Ovary (tissue), 9 donors: ENCODE data around the gene KRT77. TPM values are rescaled to one million over a fixed set of nuclear protein-coding genes. Genes with fewer than 3 reads are reported as not detected.

ENCODE experiments used
- DNase-seq, 5 donors: peaks; one replicate each; pipeline ENCODE4 v3.0.0-alpha.2; 2019 to 2020
- H3K27ac ChIP-seq, 2 donors: fragments of 200-600 bp; one replicate each; pipeline versions ENCODE4 v1.5.1 to v1.8.0; 2019 to 2022
- H3K27me3 ChIP-seq: fragments of 200-600 bp; one replicate; pipeline ENCODE4 v1.8.0; 2022
- H3K36me3 ChIP-seq: fragments of 200-600 bp; sonication (generic); one replicate; pipeline ENCODE4 v1.5.1; 2019
- H3K4me1 ChIP-seq: one replicate; pipeline ENCODE4 v1.8.1; 2013; ENCODE audit warnings: mild to moderate bottlenecking, moderate library complexity; ENCODE audit not compliant: insufficient read depth
- H3K4me3 ChIP-seq: fragments of 200-600 bp; sonication (generic); one replicate; pipeline ENCODE4 v1.5.1; 2017
- H3K9me3 ChIP-seq, 2 donors: fragments of 200-600 bp in 1 of 2; sonication (generic) in 1 of 2; one replicate each; pipeline versions ENCODE4 v1.5.1 to v1.8.1; 2013 to 2019; ENCODE audit warnings: mild to moderate bottlenecking in 1 of 2, moderate library complexity in 1 of 2
- EP300 ChIP-seq: sonication (generic); formaldehyde crosslinking; IDR thresholded peaks from one replicate; pipeline ENCODE4 v1.6.1; 2017; ENCODE audit warnings: antibody characterized with exemption
- POLR2A ChIP-seq: fragments of 450-650 bp; IDR thresholded peaks from one replicate; pipeline ENCODE4 v1.6.1; 2017; ENCODE audit warnings: antibody characterized with exemption, mild to moderate bottlenecking, moderate library complexity
- WGBS, 3 donors: extraction: QIAGEN DNeasy Blood & Tissue Kit in 1 of 3; methylation state at CpG; one replicate each; pipeline versions ENCODE4 v1.1.5 to v1.1.7; 2013 to 2017; 5-methylcytosine and 5-hydroxymethylcytosine counted together
- intact Hi-C, 4 donors: fragments of 100-400 bp; cut with DNase I; formaldehyde crosslinking; loops; one replicate each; pipeline versions ENCODE4 v1.11.0 to v1.15.1; 2022 to 2023
- polyA plus RNA-seq, 2 donors: library from polyadenylated mRNA; stranded (reverse); fragments of 200-250 nt in 1 of 2; fragments of 350-450 nt in 1 of 2; fragmentation: Illumina TruSeq in 1 of 2; extraction: RNeasy Lipid Tissue Mini Kit (QIAGEN cat#74804) in 1 of 2; gene quantifications; one replicate each; pipeline ENCODE4 v1.2.3, GENCODE V29; 2013 to 2014
- total RNA-seq, 7 donors: library from RNA; depleted of rRNA in 2 of 7; stranded (reverse); fragments of >200 nt in 2 of 7; fragmentation: NEBNext Ultra II Directional in 3 of 7; extraction: Animal tissue kit (Norgen Biotek cat#: 25700) in 3 of 7; gene quantifications; one replicate each; pipeline versions ENCODE4 v1.1.0 to v1.2.4, GENCODE V29; 2016 to 2023
- TF ChIP-seq, protein P1 (sequence below), 3 donors: fragments of 450-650 bp in 2 of 3; fragments of 200-600 bp in 1 of 3; IDR thresholded peaks; one replicate each; pipeline versions ENCODE4 v1.5.1 to v1.8.0; 2016 to 2022; ENCODE audit warnings: antibody characterized with exemption in 3 of 3, mild to moderate bottlenecking in 1 of 3
- donor health status: DM: no; HTN: no; CAD: no; lungs with moderate emphysema.
- donor health status: DM: no; HTN: no; CAD: no.
- donor health status: Bipolar disorder and iron deficiency.
- donor health status: DM: yes; HTN: yes; CAD: no.
- donor health status: DM: no; HTN: no; CAD: no.
- donor health status: DM: yes; HTN: yes; CAD: no.

The KRT77 gene
- total and polyA plus RNA-seq, 9 donors, result not detected

DNA sequence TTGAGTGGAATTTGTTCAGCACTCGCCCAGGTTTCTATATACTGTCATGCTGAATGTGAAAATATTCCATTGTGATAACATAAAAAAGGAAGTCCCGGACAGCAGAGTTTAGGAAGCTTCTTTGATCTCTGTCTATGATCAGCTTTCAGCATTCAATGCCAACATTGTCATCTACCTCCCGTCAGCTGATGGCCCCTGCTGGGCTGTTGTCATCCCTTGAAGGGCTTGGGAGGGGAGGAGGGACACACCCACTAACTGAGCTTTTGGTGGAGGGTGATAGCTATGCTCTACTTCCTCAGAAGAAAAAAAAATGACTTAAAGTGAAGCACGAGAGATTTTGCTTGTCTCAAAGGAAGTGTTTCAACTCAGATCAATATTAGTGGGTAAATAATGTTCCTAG, 4.7 kb upstream of the KRT77 start:
- Histone ChIP-seq H3K4me1 (no peaks in the 10 kb centered on the region), H3K9me3 (no peaks in the 10 kb centered on the region), H3K36me3 (no peaks in the 10 kb centered on the region), H3K27me3 (no peaks in the 10 kb centered on the region), H3K4me3 (no peak overlapping the region), H3K27ac (no peak overlapping the region)
- no peak for DNase-seq
- TF ChIP-seq POLR2A (no peak), EP300 (no peak)
- TF ChIP-seq, protein P1, sequence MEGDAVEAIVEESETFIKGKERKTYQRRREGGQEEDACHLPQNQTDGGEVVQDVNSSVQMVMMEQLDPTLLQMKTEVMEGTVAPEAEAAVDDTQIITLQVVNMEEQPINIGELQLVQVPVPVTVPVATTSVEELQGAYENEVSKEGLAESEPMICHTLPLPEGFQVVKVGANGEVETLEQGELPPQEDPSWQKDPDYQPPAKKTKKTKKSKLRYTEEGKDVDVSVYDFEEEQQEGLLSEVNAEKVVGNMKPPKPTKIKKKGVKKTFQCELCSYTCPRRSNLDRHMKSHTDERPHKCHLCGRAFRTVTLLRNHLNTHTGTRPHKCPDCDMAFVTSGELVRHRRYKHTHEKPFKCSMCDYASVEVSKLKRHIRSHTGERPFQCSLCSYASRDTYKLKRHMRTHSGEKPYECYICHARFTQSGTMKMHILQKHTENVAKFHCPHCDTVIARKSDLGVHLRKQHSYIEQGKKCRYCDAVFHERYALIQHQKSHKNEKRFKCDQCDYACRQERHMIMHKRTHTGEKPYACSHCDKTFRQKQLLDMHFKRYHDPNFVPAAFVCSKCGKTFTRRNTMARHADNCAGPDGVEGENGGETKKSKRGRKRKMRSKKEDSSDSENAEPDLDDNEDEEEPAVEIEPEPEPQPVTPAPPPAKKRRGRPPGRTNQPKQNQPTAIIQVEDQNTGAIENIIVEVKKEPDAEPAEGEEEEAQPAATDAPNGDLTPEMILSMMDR (IDR thresholded peaks at IDR 0.05), result no peak
- WGBS, 3 donors, result 31 to 60% (median 38%) methylated on average over 4 of the region's 4 CpGs
- intact Hi-C loops, result no loop called here

DNA sequence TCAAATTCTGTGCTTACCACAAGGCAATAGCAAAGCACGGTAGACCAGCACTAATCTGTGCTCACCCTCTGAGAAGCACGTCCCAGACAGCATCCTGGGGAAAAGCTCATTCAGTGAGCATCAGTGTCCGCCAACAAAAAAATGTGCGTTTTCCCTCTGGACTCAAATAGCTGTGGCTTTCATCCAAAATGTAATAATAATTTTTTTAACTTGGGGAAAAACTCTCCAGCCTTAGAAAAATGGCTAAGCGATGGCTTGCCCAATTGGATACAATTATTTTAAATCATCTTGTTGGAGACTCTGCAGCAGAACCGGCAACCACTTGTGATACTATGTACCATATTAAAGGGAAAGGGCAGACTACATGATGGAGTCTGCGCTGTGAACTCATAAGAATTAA, 1.1 kb upstream of the KRT77 start:
- DNase-seq, result no peak
- Histone ChIP-seq H3K9me3 (no peaks in the 10 kb centered on the region), H3K36me3 (no peaks in the 10 kb centered on the region), H3K4me3 (no peak overlapping the region), H3K27me3 (no peaks in the 10 kb centered on the region), H3K27ac (no peak overlapping the region), H3K4me1 (no peaks in the 10 kb centered on the region)
- TF ChIP-seq, protein P1 (IDR thresholded peaks at IDR 0.05), result no peak
- TF ChIP-seq POLR2A, result no peak
- no peak for TF ChIP-seq EP300
- intact Hi-C loops, result no loop called here
- 32 to 39% (median 34%) methylated on average over 7 of the region's 7 CpGs for WGBS, 3 donors

DNA sequence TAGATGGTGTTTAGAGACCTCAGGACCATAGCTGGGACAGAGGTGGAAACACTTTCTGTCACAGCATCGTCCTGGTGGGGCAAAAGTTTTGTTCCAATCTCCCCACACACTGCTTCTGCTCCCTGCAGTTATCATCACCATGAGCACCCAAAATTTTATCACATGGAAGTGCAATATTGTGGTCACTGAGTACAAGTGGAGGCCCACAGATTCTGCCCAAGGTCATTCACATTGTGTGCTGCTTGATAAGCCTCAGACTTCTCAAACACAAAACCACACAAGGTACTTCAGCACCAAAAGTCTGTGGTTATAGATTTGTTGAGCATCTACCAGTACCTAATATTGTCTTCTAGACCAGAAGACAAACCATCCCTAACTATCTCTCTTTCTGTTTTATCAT, 554 bp upstream of the KRT77 start:
- H3K9me3 ChIP-seq, result no peaks in the 10 kb centered on the region
- no peaks in the 10 kb centered on the region for H3K36me3 ChIP-seq
- no peak for DNase-seq
- no peaks in the 10 kb centered on the region for H3K27me3 ChIP-seq
- H3K4me1 ChIP-seq, result no peaks in the 10 kb centered on the region
- H3K4me3 ChIP-seq, result no peak overlapping the region
- intact Hi-C loops, result no loop called here
- TF ChIP-seq POLR2A (no peak), EP300 (no peak)
- TF ChIP-seq, protein P1 (IDR thresholded peaks at IDR 0.05), result no peak
- 61 to 91% (median 67%) methylated on average over 1 of the region's 1 CpG for WGBS, 3 donors
- H3K27ac ChIP-seq, result no peak overlapping the region

DNA sequence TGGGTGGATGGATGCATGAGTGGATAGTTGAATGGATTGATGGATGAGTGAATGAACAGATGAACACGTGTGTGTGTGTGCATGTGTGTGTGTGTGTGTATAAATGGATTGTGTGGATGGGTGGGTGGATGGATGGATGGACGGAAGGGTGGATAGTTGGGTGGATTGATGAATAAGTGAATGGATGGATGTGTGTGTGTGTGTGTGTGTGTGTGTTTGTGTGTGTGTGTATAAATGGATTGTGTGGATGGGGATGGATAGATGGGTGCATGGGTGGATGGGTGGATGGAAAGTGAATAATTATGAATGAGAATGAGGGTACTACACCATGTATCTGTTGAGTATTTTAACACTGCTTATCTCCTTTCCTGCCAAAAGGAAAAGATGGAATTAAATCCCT, 986 bp downstream of the KRT77 start:
- Histone ChIP-seq H3K9me3 (no peaks in the 10 kb centered on the region), H3K27ac (no peak overlapping the region), H3K4me3 (no peak overlapping the region), H3K4me1 (no peaks in the 10 kb centered on the region), H3K27me3 (no peaks in the 10 kb centered on the region), H3K36me3 (no peaks in the 10 kb centered on the region)
- WGBS, 3 donors, result 71 to 85% (median 77%) methylated on average over 2 of the region's 2 CpGs
- no peak for DNase-seq
- intact Hi-C loops, result no loop called here
- TF ChIP-seq EP300, result no peak
- no peak for TF ChIP-seq POLR2A
- TF ChIP-seq, protein P1 (IDR thresholded peaks at IDR 0.05), result no peak

DNA sequence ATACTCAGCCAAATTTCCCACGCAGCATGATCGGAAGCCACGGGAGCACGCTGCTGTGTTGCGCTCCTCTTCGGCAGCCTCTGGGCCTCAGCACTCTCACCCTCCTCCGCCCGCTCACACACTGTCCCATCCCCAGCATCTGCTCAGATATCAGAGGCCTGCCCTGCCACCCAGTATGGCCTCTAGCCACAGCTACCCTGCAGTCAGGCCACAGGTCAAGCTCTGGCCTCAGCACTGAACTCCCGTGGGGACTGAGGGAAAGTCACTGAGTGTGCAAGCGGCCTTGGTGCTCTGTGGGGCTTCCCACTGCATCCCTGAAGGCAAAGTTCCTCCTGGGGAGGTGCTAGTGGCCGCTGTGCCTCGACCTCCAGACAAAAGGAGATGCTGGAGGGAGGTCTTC, 2.0 kb downstream of the KRT77 start:
- H3K4me3 ChIP-seq, result no peak overlapping the region
- no peak for TF ChIP-seq POLR2A
- TF ChIP-seq EP300, result no peak
- TF ChIP-seq, protein P1 (IDR thresholded peaks at IDR 0.05), result no peak
- H3K27ac ChIP-seq, result no peak overlapping the region
- H3K36me3 ChIP-seq, result no peaks in the 10 kb centered on the region
- H3K4me1 ChIP-seq, result no peaks in the 10 kb centered on the region
- 74 to 82% (median 78%) methylated on average over 10 to 12 of the region's 12 CpGs for WGBS, 3 donors
- H3K27me3 ChIP-seq, result no peaks in the 10 kb centered on the region
- no peaks in the 10 kb centered on the region for H3K9me3 ChIP-seq
- no peak for DNase-seq
- intact Hi-C loops, result no loop called here
